Measurements from ENCODE around the gene JPH3. TPM values are rescaled to one million over a fixed set of nuclear protein-coding genes. Genes with fewer than 3 reads are reported as not detected.
A peak's percentile ranks its signal among the peaks of the same experiment; 100 is the strongest.

Gene JPH3
- total and polyA plus RNA-seq, 2 experiments from 2014 or later, result 8.0 to 39.3 TPM

DNA sequence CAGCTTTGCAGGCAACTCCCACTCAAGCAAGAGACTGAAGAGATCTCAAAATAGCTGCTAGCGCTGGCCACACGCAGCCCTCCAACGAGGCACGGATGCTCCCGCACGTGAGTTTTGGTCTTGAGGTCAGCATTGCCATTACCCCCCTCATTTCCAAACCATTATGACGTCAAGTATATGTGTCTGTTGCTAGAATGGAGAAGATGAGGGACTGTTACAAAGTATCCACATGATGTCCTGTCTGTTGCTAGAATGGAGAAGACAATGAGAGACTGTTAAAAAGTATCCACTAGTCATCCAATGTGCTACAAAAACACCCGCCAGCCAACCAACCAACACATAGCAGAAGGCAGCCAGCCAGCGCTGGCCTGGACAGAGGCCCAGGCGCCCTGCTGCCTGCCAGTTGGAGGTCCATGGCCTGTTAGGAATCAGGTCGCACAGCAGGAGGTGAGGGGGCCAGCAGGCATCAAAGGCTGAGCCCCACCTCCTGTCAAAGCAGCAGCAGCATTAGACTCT lies 138.7 kb downstream of the JPH3 start:
- Histone ChIP-seq H3K4me1 (ENCODE audit: low read depth) (no peaks in the 10 kb centered on the region), H3K36me3 (no peaks in the 10 kb centered on the region), H3K27ac (no peak overlapping the region), H3K4me3 (no peak overlapping the region), H3K9me3 (ENCODE audit: low read depth) (no peaks in the 10 kb centered on the region), H3K27me3 (no peaks in the 10 kb centered on the region)
- peak in 1 of 2 donors; percentile 18 for DNase-seq (ENCODE audit: low read depth in 1 of 2, low spot score in 1 of 2)
- TF ChIP-seq, protein P1, sequence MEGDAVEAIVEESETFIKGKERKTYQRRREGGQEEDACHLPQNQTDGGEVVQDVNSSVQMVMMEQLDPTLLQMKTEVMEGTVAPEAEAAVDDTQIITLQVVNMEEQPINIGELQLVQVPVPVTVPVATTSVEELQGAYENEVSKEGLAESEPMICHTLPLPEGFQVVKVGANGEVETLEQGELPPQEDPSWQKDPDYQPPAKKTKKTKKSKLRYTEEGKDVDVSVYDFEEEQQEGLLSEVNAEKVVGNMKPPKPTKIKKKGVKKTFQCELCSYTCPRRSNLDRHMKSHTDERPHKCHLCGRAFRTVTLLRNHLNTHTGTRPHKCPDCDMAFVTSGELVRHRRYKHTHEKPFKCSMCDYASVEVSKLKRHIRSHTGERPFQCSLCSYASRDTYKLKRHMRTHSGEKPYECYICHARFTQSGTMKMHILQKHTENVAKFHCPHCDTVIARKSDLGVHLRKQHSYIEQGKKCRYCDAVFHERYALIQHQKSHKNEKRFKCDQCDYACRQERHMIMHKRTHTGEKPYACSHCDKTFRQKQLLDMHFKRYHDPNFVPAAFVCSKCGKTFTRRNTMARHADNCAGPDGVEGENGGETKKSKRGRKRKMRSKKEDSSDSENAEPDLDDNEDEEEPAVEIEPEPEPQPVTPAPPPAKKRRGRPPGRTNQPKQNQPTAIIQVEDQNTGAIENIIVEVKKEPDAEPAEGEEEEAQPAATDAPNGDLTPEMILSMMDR (IDR thresholded peaks at IDR 0.05; ENCODE audit: low read depth, low read length), result no peak

DNA sequence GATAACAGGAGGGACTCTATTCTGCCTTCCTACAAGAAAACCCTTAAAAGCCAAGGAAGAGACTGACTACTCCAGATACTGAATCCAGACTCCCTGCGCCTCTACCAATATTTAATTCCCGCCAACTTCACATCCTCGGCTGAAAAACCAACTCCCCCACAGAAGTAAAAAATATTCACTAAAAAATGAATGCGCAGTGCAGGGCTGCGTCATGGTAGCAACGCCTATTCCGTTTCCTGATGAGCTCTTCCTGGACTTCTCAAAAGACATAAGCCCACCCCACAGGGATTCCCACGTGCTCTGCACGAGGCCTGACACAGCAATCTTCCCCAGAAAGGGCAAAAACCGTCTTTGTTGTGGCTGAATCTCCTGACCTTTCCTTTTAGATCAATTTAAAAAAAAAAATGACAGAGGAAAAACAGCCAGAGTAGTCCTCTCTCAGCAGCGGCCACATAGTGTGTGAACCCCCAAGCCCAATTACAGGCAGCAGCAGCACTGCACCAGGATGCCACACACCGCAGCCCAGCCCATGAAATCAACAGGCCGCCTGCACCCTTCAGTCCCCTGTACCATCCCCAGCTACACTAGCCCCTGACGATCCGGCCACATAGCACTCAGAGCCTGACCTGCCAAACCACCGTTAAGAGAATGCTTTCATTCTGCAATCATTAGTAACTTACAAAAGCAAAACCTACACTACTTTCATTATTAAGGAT lies 139.6 kb downstream of the JPH3 start:
- no peak overlapping the region for H3K27ac ChIP-seq
- no peak for DNase-seq (ENCODE audit: low read depth in 1 of 2, low spot score in 1 of 2)
- no peak overlapping the region for H3K4me3 ChIP-seq
- TF ChIP-seq, protein P1 (IDR thresholded peaks at IDR 0.05; ENCODE audit: low read depth, low read length), result no peak
- H3K4me1 ChIP-seq (ENCODE audit: low read depth), result no peaks in the 10 kb centered on the region
- no peaks in the 10 kb centered on the region for H3K9me3 ChIP-seq (ENCODE audit: low read depth)
- H3K27me3 ChIP-seq, result no peaks in the 10 kb centered on the region
- H3K36me3 ChIP-seq, result no peaks in the 10 kb centered on the region

DNA sequence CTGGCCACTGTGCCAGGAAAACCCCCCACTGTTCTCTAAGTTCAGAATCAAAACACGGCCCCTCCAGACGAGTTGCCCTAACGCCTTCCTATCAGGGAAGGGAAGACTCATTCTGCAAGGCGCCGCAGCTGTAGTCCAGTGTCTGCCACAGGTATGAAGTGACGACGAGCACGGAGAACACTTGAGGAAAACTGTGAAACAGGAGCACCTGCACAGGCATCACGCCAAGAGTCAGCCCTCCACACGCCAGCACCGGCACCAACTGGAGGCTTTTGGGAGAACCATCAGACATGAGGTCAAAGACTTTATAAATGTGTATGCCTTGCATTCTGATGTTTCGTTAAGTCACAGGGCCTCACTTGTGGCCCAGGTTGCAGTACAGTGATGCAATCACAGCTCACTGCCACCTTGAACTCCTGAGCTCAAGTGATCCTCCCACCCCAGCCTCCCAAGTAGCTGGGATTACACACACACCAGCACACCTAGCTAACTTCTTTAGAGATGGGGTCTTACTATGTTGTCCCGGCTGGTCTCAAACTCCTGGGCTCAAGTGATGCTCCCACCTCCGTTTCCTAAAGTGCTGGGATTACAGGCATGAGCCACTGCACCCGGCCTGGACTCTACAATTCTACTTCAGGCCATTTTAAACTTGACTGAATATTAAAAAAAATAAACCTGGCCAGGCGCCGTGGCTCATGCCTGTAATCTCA lies 140.6 kb downstream of the JPH3 start:
- H3K27ac ChIP-seq, result no peak overlapping the region
- no peak overlapping the region for H3K4me3 ChIP-seq
- TF ChIP-seq, protein P1 (IDR thresholded peaks at IDR 0.05; ENCODE audit: low read depth, low read length), result no peak
- H3K36me3 ChIP-seq, result peaks cover 7% of the 10 kb centered on the region
- H3K27me3 ChIP-seq, result no peaks in the 10 kb centered on the region
- H3K4me1 ChIP-seq (ENCODE audit: low read depth), result no peaks in the 10 kb centered on the region
- DNase-seq (ENCODE audit: low read depth in 1 of 2, low spot score in 1 of 2), result no peak
- H3K9me3 ChIP-seq (ENCODE audit: low read depth), result no peaks in the 10 kb centered on the region

DNA sequence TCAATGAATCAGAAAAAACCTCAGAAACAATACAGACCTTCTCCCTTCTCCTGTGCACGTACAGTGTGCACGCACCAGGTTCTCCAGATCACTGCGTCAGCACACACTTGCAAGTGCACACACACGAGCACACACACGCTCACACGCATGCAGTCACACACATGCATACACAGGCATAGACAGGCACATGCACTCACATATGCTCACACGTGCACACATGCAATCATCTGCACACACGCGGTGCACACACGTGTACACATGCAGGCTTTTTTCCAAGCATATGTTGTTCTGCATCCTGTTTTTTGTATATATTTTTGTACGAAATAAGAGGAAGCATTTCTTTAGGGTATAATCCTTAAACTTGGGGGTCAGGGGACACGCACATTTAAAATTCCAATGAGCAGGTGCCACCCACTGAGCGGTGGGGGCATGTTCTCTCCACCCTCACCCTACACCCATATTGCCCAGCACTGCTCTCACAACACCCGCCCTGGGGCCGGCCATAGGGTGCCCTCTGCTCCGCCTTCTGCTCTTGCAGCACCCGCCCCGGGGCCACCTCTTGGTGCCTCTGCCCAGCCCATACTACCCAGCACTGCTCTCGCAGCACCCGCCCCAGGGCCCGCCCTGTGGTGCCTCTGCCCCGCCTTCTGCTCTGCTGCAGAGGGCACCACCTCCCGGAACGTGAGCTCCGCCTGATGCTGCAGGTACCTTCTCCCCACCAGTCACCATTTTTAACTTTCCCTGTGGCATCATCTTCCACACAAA lies 142.6 kb downstream of the JPH3 start:
- Histone ChIP-seq H3K27ac (no peak overlapping the region), H3K9me3 (ENCODE audit: low read depth) (no peaks in the 10 kb centered on the region), H3K4me1 (ENCODE audit: low read depth) (no peaks in the 10 kb centered on the region), H3K27me3 (no peaks in the 10 kb centered on the region), H3K36me3 (peaks cover 17% of the 10 kb centered on the region), H3K4me3 (no peak overlapping the region)
- TF ChIP-seq, protein P1 (IDR thresholded peaks at IDR 0.05; ENCODE audit: low read depth, low read length), result no peak
- DNase-seq (ENCODE audit: low read depth in 1 of 2, low spot score in 1 of 2), result no peak

DNA sequence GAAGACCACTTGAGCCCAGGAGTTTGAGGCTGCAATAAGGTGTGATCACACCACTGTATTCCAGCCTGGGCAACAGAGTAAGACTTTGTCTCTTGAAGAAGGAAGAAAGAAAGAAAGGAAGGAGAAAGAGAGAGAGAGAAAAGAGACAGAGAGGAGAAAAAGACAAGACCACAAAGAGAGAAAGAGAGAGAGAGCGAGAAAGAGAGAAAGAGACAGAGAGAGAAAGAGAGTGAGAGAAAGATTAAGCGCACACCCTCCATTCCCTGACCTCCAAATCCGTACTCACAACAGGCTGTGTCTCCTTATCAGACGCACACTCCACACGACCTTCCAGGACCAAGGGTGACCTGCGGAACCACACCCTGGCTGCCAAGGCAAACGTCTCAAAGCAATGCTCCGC lies 143.9 kb downstream of the JPH3 start:
- TF ChIP-seq, protein P1 (IDR thresholded peaks at IDR 0.05; ENCODE audit: low read depth, low read length), result no peak
- H3K9me3 ChIP-seq (ENCODE audit: low read depth), result no peaks in the 10 kb centered on the region
- no peak for DNase-seq (ENCODE audit: low read depth in 1 of 2, low spot score in 1 of 2)
- H3K27ac ChIP-seq, result no peak overlapping the region
- no peaks in the 10 kb centered on the region for H3K27me3 ChIP-seq
- peaks cover 20% of the 10 kb centered on the region for H3K36me3 ChIP-seq
- no peak overlapping the region for H3K4me3 ChIP-seq
- H3K4me1 ChIP-seq (ENCODE audit: low read depth), result no peaks in the 10 kb centered on the region
